Activated CD8-positive, alpha-beta memory T cell treated with anti-CD3 and anti-CD28 coated beads, Interleukin-2, amount 50 U/mL, for 48 hours (primary cell): ENCODE results near the gene TMTC4.

Source experiments
- DNase-seq: peaks from one replicate; pipeline ENCODE4 v3.0.0-alpha.2; 2020

TMTC4 gene

GRCh38 chr13:100665403-100665802 lies 9.2 kb downstream of the TMTC4 start:
- DNase-seq = no peak

- no peak for DNase-seq
Observed at GRCh38 chr13:100664171-100664900, 10.3 kb downstream of the TMTC4 start.

- DNase-seq = no peak
Observed at GRCh38 chr13:100662468-100663211, 12.0 kb downstream of the TMTC4 start.

- no peak for DNase-seq
Observed at GRCh38 chr13:100660761-100661160, 13.8 kb downstream of the TMTC4 start.

- DNase-seq = no peak
Observed at GRCh38 chr13:100659578-100659977, 15.0 kb downstream of the TMTC4 start.

GRCh38 chr13:100658363-100658762 lies 16.2 kb downstream of the TMTC4 start:
- DNase-seq = no peak

- DNase-seq = no peak
Observed at GRCh38 chr13:100657881-100658315, 16.7 kb downstream of the TMTC4 start.

- no peak for DNase-seq
Observed at GRCh38 chr13:100652510-100652909, 22.1 kb downstream of the TMTC4 start.

GRCh38 chr13:100650326-100650725 lies 24.3 kb downstream of the TMTC4 start:
- DNase-seq = no peak

GRCh38 chr13:100648354-100648753 lies 26.2 kb downstream of the TMTC4 start:
- no peak for DNase-seq

GRCh38 chr13:100646871-100647270 lies 27.7 kb downstream of the TMTC4 start:
- DNase-seq = no peak

- DNase-seq = no peak
Observed at GRCh38 chr13:100646030-100646673, 28.4 kb downstream of the TMTC4 start.

GRCh38 chr13:100645382-100645781 lies 29.2 kb downstream of the TMTC4 start:
- no peak for DNase-seq

- DNase-seq = no peak
Observed at GRCh38 chr13:100644371-100644770, 30.2 kb downstream of the TMTC4 start.

GRCh38 chr13:100637796-100638195 lies 36.8 kb downstream of the TMTC4 start:
- DNase-seq = no peak

- no peak for DNase-seq
Observed at GRCh38 chr13:100637380-100637779, 37.2 kb downstream of the TMTC4 start.

GRCh38 chr13:100636441-100636840 lies 38.2 kb downstream of the TMTC4 start:
- DNase-seq = no peak

GRCh38 chr13:100636004-100636403 lies 38.6 kb downstream of the TMTC4 start:
- DNase-seq = no peak

GRCh38 chr13:100634696-100635095 lies 39.9 kb downstream of the TMTC4 start:
- no peak for DNase-seq

- no peak for DNase-seq
Observed at GRCh38 chr13:100633461-100633860, 41.1 kb downstream of the TMTC4 start.

- DNase-seq = no peak
Observed at GRCh38 chr13:100630555-100630954, 44.0 kb downstream of the TMTC4 start.

GRCh38 chr13:100627120-100627519 lies 47.5 kb downstream of the TMTC4 start:
- DNase-seq = no peak

GRCh38 chr13:100625447-100625846 lies 49.1 kb downstream of the TMTC4 start:
- no peak for DNase-seq

GRCh38 chr13:100620792-100621191 lies 53.8 kb downstream of the TMTC4 start:
- DNase-seq = no peak
